DMS 273 (cell line): ENCODE data around the gene KCNQ1.

Source experiments
- DNase-seq: peaks from one replicate; lab custom pipeline; 2025; ENCODE audit not compliant: unreplicated experiment; lab: John Stamatoyannopoulos, UW

KCNQ1 gene

DNA sequence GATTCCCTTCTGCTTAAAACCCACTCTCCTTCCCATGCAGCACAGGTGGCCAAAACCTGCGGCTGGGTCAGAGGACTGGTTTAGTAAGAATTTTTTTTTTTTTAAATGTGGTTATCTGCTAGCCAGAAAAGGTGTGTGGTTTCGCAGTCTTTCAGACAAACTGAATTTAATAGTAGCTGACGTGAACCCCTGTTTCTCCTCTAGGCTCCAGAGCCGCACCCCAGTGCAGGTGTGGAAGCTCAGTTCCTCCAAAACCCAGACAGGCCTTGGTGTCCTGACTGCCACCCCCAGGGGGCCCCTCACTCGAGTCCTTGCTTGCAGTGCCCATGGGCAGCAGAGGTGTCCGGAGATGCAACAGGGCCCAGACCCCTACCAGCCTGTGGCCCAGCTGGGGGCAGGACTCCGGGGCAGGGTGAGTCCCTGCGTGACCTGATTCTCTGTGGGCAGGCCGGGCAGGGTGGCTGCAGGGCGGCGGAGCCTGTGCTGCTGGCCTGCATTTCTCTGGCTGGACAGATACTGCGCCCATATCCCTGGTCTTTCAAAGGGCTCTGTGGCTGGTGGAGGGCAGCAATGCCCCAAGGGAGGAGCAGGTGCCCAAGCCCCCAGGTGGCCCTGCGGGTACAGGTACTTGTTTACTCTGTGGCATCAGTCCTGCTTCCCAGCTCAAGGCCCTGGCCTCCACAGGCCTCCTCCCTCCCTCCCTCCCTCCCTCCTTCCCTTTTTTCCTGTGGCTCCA is 15.2 kb downstream of the KCNQ1 start:
- DNase-seq, result no peak

DNA sequence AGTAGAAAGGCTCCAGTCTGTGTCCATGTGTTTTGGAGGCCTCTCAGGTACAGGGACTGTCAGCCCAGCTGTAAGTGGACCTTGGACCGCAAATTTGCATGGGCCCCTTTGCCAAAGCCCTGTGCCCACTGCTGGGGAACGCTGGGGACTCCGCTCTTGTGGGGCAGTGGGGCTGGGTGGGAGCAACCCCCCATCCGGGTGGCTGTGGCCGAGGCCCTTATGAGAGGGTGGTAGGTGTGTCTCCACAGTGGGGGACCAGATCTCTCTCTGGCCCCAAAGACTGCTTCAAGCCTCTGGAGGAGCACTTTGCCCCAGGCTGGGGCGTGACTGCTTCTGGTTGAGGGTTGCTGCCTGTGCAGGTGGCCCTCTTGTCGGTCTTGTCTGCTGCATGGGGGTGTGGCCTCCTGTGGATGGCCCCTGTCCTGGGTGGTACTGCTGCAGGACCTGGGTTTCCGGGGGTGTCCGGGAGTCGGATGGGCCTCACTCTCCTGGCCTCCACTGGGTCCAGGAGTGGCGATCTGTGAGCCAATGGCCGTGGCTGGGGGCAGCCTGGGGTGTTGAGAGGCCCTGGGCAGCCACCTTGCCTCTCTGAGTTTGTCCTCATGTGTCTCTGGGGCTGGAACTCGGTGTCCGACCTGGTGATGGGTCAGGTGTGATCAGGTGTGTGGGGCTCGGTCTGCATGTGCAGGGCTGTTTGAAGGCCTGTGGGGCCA is 15.9 kb downstream of the KCNQ1 start:
- no peak for DNase-seq

DNA sequence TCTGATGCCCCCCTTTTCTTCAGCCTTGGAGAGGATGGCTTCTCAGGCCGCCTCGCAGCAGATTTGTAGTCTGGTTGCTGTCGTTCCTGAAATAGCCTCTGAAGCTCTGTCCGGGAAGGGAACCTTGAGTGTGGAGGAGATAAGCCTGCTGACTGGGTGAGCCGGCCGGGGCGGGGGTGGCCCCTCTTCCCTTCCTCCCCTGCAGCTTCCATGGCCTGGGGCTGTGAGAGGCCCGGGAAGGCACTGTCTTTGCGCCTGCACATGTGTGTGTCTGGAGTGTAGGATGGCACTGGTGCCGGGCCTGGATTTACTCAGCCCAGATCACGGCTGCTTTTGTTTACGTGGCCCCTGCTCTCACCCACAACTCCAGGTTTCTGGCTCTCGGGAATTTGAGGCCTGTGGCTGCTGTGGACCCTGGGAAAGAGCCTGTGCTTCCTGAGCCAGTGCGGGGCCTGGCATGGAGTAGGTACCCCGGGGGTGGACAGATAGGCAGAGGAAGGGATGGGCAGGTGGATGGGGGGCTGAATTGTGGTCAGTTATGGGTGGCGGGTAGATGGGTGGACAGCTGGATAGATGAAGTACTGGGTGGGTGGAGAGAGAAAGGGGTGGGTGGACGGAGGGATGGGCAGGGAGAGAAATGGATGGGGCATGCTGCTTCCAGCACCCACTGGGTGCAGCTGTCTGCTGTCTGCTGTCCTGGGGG is 16.6 kb downstream of the KCNQ1 start:
- DNase-seq, result no peak

DNA sequence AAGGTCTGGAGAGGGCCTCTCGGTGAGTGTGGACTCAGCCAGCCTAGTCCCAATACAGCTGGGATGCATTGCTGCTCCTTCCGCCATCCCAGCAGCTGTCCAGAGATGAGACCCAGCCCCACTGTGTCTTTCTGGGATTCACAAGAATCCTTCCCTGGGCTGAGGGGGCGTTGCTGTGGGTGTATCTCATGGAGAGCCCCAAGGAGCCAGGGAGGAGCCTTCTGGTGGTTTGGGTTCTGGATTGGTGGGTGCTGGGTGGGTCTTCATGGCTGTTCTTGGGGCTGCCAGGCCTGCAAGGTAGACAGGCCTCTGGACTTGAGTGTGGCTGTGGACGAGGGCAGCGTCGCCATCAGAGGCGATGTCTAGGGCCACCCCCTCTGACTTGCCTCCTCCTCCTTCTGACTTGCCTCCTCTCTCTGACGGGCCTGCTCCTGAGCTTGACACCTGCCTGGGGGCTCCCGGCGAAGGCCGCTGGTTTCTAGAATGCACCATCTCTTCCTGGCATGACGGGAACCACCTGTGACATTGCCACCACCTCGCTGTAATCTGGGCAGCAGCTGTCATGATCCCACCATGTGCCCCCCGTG is 17.2 kb downstream of the KCNQ1 start:
- DNase-seq, result no peak

DNA sequence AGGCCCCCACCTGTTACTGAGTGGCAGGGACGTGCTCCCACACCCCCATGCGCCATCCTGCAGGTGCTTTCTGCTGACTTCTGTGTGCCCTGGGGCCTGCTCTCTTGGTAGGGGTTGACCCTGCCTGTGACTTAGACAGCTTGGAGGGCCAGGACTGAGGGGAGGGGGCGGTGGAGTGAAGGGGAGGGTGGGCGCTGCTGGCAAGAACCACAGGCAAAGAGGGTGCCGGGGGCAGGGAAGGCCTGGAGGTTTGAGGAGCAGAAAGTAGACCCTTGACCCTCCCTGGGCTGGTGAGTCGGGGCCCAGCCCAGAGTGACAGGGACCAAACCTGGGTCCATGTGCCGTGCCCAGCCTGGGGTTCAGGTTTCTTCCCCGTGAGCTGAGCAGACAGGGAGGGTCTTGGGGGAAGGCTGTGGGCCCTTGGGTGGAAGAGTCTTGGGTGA is 17.8 kb downstream of the KCNQ1 start:
- no peak for DNase-seq

DNA sequence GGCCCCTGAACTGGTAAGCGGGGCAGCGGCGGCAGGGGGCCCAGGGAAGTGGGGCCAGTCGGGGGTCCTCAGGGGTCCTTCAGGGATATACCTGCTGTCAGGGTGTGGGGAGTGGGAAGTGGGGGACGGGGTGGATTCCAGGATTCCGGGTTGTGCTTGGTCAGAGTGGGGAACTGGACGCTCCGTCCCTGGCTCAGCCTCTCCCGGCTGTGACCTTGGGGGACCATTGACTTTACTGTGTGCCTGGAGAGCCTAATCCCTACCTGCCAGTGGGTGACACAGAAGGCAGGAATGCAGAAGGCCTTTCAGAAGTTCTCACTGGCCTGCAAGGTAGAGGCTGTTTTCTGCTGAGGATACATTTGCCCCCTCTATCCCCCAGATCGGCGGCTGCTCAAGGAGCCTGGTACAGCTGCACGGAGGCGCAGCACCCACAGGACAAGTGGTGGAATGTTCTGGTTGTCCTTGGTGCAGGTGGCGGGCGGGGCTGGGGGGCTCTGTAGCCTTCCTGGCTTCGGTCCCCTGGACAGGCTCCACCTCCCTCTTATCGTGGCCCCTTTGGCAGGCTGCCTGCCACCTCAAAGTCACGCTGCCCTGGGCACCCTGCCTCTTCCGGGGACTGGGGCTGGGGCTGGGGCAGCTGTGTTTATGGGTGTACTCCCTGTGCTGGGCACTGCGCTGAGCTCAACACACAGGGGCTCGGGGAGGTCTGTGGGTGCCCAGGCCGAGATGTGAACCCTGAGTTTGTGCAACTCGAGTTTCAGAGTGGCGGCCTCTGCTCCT is 18.4 kb downstream of the KCNQ1 start:
- DNase-seq, result no peak

DNA sequence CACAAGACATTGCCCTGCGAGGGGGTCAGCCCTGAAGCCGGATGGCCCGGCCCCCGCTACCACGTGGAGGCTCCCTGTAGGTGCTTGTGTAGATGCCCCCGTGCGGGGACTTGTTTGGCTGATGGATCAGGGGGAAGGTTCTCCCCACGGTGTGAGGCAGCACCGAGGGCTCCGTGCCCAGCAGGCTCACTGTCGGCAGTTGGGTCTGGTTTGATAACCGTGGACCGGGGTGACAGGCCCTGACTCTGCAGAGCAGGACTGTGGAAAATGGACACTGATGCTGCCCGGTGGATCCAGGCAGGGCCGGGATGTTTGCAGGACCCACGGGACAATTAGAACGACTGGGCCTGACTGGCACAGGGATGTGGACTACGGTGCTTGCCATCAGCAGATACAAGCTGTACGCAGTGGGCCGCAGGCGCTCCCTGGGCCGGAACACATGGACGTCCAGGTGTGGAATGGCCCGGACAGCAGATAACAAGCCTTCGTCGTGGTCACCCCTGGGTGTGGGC is 19.0 kb downstream of the KCNQ1 start:
- DNase-seq, result no peak

DNA sequence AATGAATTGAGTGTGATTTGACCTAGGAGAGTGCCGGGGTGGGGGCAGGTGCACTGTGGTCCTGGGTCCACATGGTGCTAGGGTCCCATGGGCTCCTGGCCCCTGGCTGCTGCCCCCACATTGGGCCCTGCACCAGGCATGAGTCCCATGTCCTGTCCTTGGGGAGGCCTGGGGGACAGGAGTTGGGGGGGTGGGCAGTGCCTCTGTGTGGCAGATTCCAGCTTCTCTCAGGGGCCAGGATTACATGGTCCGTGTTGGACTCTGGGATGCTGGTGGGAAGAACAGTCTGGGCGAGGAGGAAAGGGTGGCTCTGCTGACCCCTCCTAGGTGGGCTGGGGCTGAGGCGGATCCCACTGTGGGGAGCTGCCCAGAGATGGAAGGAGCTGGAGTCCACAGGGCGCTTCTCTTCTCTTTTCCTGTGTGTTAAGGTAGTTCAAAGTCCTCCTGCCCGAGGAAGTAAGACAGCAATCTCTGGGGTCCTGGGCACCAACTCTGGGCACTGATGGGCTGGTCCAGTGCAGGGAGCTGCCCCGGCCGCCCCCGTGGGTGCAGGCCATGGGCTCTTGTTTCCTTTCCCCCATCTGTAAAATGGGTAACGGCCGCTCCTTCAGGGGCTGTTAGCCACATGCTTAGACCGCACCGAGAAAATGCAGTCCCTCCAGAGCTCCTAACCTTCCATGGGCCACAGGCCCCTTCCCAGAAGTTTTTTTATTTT is 19.8 kb downstream of the KCNQ1 start:
- no peak for DNase-seq

DNA sequence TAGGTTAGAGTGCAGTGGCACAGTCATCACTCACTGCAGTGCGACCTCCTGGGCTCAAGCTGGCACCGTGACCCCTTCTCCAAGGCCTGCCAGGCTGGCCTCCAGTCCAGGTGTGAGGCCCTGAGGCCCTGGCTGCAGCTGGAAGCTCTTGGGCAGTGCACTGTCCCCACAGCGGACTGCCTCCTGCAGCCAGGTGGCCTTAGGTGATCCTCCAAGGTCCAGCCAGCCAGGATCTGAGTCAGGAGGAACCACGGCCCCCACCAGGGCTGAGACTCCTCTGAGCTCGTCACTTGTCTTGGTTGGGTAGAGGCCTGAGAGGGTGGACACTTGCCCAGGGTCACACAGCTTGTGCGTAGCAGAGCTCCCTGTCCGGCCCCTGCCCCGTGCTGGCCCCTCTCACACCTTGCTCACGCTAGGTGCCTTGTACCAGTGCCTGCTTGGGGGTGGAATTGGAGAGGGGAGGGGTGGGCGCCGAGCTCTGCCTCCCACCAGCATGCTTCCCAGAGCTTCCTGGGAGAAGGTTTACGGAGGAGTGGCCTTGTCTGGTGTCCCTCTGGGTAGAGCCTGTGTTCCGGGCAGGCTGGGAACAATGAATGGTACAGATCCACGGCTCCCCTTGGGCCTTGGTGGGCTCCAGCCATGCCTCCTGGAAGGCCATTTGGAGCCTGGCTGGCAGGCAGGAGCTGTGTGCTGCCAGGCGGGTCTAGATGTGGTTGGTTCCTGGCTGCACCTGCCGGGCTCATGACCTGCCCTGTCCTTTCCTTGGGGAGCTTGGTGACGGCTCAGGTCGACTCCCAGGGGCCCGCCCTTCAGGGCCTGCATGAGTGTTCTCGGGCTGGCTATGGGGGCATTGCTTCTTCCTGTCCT is 20.6 kb downstream of the KCNQ1 start:
- DNase-seq, result no peak

DNA sequence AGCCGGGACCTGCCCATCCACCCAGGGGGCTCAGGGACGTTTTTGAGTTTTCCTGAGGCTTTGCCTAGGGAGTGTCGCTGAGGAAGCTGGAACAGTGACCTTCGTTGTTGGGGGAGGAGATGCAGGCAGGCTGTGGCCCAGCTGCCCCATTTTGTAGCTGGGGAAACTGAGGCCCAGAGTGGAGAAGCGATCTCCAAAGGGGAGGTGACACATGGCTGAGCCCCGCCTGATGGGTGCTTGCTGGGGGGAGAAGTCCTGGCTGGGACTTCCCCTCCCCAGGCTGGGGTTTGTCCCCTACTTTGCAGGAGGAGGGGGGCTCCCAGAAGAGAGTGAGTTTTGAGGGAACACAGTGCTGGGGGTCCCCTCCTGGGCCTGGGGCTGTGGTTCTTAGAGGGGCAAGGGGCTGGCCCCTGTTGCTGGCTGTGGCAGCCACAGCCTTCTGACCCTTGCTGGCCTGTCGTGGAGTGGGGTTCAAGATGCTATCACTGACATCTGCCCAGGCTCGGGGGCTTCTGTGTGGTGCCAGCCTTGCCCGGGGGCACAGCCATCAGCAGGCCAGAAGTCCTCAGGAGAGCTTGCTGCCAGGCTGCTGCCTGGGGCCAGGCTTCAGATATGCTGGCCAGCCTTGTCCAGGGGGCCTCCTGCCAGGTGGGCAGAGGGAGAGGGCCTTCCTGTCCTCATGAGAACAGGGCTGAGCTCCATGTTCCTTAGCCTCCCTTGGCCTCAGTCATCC is 21.4 kb downstream of the KCNQ1 start:
- DNase-seq, result no peak

DNA sequence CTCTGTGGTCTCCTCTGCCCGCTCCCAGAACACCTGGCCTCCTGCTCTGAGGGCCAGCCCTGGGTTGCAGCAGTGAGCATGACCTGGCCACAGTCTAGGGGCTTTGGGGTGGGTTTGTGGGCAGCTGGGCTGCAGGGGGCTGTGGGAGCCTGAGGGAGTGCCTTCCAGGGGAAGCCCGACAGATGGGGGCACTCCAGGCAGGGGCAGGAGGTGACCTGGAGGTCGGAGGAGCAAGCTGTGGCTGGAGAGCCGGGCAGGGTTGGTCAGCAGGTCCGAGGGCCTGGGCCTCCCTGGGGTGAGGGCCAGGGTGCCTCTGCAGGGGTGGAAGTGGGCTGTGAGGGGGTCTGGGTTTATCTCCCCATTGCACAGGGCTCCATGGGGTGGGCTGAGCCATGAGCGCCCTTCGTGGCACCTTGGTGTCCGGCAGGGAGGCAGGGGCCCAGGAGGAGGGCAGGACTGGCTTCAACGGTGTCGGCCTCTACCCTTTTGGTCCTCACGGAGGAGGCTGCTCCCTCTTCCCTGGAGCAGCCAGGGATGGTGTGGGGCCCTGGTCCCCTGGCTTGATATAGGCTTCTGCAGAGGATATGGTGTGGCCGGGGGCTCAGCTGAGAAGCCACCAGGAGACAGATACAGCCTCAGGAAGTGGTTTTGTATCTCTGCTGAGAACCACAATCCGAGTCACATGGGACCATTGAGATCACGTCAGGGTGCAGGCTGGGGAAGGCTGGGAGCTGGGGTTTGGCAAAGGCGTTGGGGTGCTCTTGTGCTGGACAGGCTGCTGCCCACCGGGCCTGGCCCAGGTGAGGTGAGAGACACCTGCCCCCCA is 22.3 kb downstream of the KCNQ1 start:
- no peak for DNase-seq

DNA sequence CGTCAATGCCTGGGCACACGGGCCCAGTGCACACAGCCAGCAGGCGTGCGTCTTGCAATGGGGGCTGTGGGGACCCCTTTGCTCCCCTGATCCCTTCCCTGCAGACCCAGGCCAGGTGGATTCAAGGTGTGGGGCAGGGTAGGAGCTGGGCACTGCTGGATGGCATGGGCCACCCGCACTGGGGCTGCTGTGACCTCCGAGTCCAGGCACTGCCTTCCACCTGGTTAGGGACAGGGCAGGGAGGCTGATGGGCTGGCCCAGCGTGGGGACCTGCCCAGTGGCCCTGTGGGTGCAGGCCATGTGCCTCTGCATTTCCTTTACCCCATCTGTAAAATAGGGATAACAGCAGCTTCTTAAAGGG is 22.9 kb downstream of the KCNQ1 start:
- no peak for DNase-seq

DNA sequence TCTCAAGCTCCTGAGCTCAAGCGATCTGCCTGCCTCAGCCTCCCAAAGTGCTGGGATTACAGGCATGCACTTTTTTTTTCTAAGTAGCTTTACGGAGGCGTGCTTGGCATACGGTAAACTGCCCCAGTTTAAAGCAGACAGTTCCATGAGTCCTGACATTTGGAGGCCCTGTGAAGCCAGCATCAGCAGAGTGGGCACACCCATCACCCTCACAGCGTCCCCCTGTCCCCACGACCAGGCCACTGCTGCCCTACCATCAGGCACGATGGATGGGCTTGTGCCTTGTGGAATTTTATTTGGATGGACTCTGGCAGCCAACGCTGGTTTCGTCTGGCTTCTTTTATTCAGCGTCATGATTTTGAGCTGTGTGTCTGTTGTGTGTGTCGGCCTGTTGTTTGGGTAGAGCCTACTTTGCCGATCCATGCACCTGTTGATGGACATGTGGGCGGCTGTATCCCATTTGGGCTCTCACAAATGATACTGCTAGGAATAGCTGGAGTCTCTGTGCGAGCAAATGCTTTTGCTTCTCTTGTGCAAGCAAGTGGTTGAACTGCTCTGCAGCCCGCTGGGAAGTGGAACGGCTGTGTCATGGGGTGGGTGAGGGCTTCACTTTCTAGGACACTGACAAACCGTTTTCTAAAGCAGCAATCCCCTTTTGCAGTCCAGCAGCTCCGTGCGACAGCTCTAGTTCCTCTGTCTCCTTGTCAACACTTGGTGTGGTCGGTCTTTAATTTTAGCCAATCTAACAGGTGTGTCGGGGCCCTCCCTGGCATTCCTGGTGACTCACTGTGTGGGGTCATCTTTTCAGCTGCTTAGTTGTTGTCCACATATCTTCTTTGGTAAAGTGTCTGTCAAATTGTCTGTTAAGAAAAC is 23.8 kb downstream of the KCNQ1 start:
- no peak for DNase-seq

DNA sequence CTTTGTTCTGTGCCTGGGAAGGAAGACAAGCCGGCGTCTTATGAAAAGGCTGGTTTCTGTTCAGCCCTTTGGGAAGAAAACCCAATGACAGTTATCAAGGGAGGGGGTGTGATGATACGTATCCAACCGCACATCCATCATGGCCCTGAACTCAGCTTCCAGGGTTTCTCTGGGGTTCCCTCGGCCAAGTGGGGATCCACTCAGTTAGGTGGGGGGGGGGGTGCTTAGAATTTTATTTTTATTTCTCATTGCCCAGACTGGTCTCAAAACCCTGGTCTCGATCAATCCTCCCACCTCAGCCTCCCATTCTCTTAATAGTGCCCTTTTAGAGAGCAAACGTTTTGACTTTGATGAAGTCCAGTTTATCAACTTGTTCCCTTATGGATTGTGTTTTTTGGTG is 25.7 kb downstream of the KCNQ1 start:
- no peak for DNase-seq

DNA sequence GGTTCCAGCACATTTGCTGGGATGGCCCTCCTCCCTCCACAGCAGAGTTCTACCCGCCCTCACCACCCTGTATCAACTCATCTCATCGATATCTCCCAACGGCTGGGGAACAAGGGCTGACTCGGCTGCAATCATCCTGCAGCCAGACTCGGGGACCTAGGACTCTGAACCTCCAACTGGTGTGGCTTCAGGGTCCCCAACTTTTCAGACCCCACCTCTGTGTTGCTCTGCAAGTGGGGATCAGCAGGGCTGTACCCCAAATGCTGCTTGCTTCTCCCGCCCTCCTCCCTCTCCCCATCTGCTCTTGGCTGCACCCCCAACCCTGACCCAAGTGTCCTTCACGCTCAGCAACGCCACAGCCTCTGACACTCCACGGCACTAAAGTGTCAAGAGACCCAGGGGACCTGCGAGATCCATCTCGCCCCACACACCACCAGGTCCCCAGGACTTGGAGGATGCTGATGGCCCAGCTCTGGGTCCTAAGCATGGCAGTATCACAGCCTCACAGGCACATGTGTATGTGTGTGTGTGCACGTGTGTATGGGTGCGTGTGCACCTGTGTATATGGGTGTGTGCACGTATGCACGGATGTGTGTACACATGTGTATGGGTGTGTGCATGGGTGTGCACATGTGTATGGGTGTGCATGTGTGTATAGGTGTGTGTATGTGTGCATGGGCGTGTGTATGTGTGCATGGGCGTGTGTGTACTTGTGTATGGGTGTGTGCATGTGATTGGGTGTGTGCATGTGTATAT is 26.4 kb downstream of the KCNQ1 start:
- no peak for DNase-seq

DNA sequence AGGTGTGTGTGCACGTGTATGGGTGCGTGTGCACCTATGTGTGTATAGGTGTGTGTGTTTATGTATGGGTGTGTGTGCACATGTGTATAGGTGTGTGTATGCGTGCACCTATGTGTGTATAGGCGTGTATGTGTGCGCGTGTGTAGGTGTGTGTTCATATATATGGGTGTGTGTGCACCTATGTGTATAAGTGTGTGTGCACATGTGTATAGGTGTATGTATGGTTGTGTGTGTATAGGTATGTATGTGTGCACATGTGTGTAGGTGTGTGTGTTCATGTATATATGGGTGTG is 26.9 kb downstream of the KCNQ1 start:
- DNase-seq, result no peak
